Measurements from ENCODE around the gene GSAP.
"Not testable (repeated sequence)": the region's sequence is repeated elsewhere in the genome, so short reads cannot be mapped to it uniquely, and the experiment has no call there.

Gene GSAP

DNA sequence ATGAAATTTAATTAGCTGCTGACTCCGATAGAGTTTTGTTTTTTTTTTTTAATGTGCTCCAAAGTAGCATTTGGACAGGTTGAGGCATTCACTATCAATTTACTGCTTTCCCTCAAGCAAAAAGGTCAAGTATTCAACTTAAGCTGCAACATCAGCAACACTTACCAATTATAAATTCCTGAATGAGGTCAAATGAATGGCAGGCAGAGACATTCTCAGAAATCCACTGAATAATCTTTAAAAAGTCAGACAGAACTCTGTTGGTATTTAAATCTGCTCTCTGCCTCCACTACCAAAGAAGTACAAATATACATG lies 62.8 kb downstream of the GSAP start:
- Histone ChIP-seq H3K9me3 (replicated peaks; ENCODE audit: low read length) (no peaks in the 10 kb centered on the region), H3K9ac (ENCODE audit: low read depth, low read length) (no peak overlapping the region), H3K36me3 (ENCODE audit: insufficient read depth, low read length) (no peaks in the 10 kb centered on the region), H3K4me2 (ENCODE audit: low read length) (no peak overlapping the region), H3K4me3 (ENCODE audit: low read length) (no peak overlapping the region), H3K27me3 (ENCODE audit: control insufficient read depth, insufficient read depth, low read length) (no peaks in the 10 kb centered on the region), H3K4me1 (ENCODE audit: control insufficient read depth, insufficient read depth, low read length) (peaks cover 9% of the 10 kb centered on the region)

- Histone ChIP-seq H3K4me2 (ENCODE audit: low read length) (no peak overlapping the region), H3K9ac (ENCODE audit: low read depth, low read length) (no peak overlapping the region), H3K9me3 (replicated peaks; ENCODE audit: low read length) (no peaks in the 10 kb centered on the region), H3K36me3 (ENCODE audit: insufficient read depth, low read length) (no peaks in the 10 kb centered on the region), H3K4me1 (ENCODE audit: control insufficient read depth, insufficient read depth, low read length) (peaks cover 14% of the 10 kb centered on the region), H3K27me3 (ENCODE audit: control insufficient read depth, insufficient read depth, low read length) (no peaks in the 10 kb centered on the region), H3K4me3 (ENCODE audit: low read length) (no peak overlapping the region)
Observed at GRCh38 chr7:77352665-77353406, 63.3 kb downstream of the GSAP start.

DNA sequence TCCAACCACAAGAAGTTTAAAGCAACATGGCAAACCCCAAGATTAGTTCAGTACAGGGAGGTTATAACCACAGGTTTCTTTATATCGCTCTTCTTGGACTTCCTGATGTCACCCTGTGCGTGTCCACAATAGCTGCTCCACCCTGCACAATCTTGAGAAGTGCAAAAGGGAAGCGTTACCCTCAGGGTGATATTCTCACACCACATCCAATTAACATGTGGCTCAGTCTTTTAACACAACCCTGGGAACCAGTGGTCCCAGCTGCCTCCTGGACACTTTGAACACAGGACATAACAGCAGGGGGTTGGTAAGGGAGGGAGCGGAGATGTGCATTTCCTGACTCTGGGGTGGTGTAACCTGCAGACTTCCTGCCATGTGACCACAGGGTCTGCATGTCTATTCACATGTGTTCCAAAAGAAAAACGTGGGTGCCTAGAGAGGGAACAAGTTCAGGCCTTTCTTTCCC lies 64.6 kb downstream of the GSAP start:
- H3K9ac ChIP-seq (ENCODE audit: low read depth, low read length): no peak overlapping the region
- H3K4me2 ChIP-seq (ENCODE audit: low read length): no peak overlapping the region
- H3K36me3 ChIP-seq (ENCODE audit: insufficient read depth, low read length): no peaks in the 10 kb centered on the region
- H3K9me3 ChIP-seq (replicated peaks; ENCODE audit: low read length): no peaks in the 10 kb centered on the region
- H3K4me1 ChIP-seq (ENCODE audit: control insufficient read depth, insufficient read depth, low read length): peaks cover 14% of the 10 kb centered on the region
- no peak overlapping the region for H3K4me3 ChIP-seq (ENCODE audit: low read length)
- no peaks in the 10 kb centered on the region for H3K27me3 ChIP-seq (ENCODE audit: control insufficient read depth, insufficient read depth, low read length)

- Histone ChIP-seq H3K9ac (ENCODE audit: low read depth, low read length) (no peak overlapping the region), H3K9me3 (replicated peaks; ENCODE audit: low read length) (no peaks in the 10 kb centered on the region), H3K4me2 (ENCODE audit: low read length) (no peak overlapping the region), H3K27me3 (ENCODE audit: control insufficient read depth, insufficient read depth, low read length) (no peaks in the 10 kb centered on the region), H3K36me3 (ENCODE audit: insufficient read depth, low read length) (no peaks in the 10 kb centered on the region), H3K4me1 (ENCODE audit: control insufficient read depth, insufficient read depth, low read length) (peaks cover 14% of the 10 kb centered on the region), H3K4me3 (ENCODE audit: low read length) (no peak overlapping the region)
Observed at GRCh38 chr7:77349141-77349540, 67.0 kb downstream of the GSAP start.

DNA sequence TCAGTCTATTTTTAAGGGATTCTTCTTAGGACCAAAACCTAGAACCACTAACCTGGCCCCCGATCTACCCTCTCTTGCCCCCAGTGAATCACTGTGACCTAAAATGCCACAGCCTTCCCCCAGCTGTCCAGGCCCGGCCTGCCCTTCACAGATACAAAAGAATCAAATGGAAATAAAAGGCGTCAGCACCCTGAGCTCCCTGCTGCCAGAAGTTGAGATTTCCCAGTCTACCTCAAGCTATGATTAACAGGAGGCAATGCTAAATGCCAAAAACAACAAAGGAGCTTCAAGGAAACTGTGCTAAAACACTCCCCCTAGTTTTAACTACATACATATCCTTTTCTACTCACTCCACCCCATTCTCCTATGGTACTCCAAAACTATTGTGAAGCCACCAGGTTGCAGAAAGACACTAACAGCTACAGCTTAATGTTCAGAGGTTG lies 67.8 kb downstream of the GSAP start:
- no peak overlapping the region for H3K4me3 ChIP-seq (ENCODE audit: low read length)
- H3K27me3 ChIP-seq (ENCODE audit: control insufficient read depth, insufficient read depth, low read length): no peaks in the 10 kb centered on the region
- H3K9me3 ChIP-seq (replicated peaks; ENCODE audit: low read length): no peaks in the 10 kb centered on the region
- H3K4me2 ChIP-seq (ENCODE audit: low read length): peak overlapping the region; percentile 22
- H3K36me3 ChIP-seq (ENCODE audit: insufficient read depth, low read length): no peaks in the 10 kb centered on the region
- H3K4me1 ChIP-seq (ENCODE audit: control insufficient read depth, insufficient read depth, low read length): peaks cover 14% of the 10 kb centered on the region
- no peak overlapping the region for H3K9ac ChIP-seq (ENCODE audit: low read depth, low read length)

- Histone ChIP-seq H3K27me3 (ENCODE audit: control insufficient read depth, insufficient read depth, low read length) (no peaks in the 10 kb centered on the region), H3K9ac (ENCODE audit: low read depth, low read length) (no peak overlapping the region), H3K4me1 (ENCODE audit: control insufficient read depth, insufficient read depth, low read length) (peaks cover 14% of the 10 kb centered on the region), H3K4me3 (ENCODE audit: low read length) (no peak overlapping the region), H3K9me3 (replicated peaks; ENCODE audit: low read length) (no peaks in the 10 kb centered on the region), H3K4me2 (ENCODE audit: low read length) (no peak overlapping the region), H3K36me3 (ENCODE audit: insufficient read depth, low read length) (no peaks in the 10 kb centered on the region)
Observed at GRCh38 chr7:77346441-77346840, 69.7 kb downstream of the GSAP start.

DNA sequence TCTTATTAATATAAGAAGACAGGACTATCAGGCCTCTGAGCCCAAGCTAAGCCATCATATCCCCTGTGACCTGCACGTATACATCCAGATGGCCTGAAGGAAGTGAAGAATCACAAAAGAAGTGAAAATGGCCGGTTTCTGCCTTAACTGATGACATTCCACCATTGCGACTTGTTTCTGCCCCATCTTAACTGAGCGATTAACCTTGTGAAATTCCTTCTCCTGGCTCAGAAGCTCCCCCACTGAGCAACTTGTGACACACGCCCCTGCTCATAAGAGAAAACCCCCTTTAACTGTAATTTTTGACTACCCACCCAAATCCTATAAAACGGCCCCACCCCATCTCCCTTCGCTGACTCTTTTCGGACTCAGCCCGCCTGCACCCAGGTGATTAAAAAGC lies 70.7 kb downstream of the GSAP start:
- not testable (repeated sequence) for H3K4me2 ChIP-seq (ENCODE audit: low read length); H3K9ac ChIP-seq (ENCODE audit: low read depth, low read length); H3K4me3 ChIP-seq (ENCODE audit: low read length); H3K27me3 ChIP-seq (ENCODE audit: control insufficient read depth, insufficient read depth, low read length); H3K9me3 ChIP-seq (replicated peaks; ENCODE audit: low read length); H3K36me3 ChIP-seq (ENCODE audit: insufficient read depth, low read length)
- peaks cover 14% of the 10 kb centered on the region for H3K4me1 ChIP-seq (ENCODE audit: control insufficient read depth, insufficient read depth, low read length)

GRCh38 chr7:77339726-77340125 lies 76.4 kb downstream of the GSAP start:
- Histone ChIP-seq H3K9ac (ENCODE audit: low read depth, low read length) (no peak overlapping the region), H3K4me3 (ENCODE audit: low read length) (no peak overlapping the region), H3K4me2 (ENCODE audit: low read length) (no peak overlapping the region), H3K27me3 (ENCODE audit: control insufficient read depth, insufficient read depth, low read length) (no peaks in the 10 kb centered on the region), H3K9me3 (replicated peaks; ENCODE audit: low read length) (no peaks in the 10 kb centered on the region), H3K4me1 (ENCODE audit: control insufficient read depth, insufficient read depth, low read length) (peaks cover 8% of the 10 kb centered on the region), H3K36me3 (ENCODE audit: insufficient read depth, low read length) (no peaks in the 10 kb centered on the region)

DNA sequence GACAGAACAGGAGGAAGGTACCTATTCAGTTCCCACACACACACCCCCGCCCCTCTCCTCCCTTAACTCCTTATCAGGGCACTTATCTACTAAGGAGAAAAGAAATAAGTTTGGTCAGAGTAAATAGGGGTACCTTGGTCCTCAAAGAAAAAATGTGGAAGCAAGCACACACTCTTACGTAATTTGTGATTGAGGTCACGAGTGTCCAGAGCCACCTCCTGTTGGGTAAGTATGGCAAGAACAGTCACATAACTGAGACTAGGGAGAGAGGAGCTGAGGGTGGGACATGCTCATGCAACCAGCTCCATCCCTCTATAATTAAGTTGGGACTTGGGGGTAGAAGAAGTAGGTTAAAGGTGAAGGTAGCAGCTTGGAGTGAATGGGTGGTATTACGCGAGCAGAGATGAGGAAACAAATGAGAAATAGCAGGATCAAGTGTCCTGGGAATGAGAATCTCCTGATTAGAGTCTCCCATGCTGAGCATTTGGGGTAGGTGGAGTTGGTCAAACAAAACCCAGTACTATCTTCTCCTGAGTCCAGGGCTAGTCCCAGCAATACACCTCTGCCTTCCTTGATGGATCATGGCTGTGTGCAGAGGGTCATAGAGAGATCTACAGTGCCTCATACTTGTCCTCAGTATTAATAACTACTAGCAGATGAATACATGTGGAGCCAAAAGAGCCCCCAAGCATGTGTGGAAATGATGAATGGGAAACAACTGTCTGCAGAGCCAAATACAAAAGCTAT lies 77.1 kb downstream of the GSAP start:
- Histone ChIP-seq H3K4me2 (ENCODE audit: low read length) (no peak overlapping the region), H3K4me3 (ENCODE audit: low read length) (no peak overlapping the region)

DNA sequence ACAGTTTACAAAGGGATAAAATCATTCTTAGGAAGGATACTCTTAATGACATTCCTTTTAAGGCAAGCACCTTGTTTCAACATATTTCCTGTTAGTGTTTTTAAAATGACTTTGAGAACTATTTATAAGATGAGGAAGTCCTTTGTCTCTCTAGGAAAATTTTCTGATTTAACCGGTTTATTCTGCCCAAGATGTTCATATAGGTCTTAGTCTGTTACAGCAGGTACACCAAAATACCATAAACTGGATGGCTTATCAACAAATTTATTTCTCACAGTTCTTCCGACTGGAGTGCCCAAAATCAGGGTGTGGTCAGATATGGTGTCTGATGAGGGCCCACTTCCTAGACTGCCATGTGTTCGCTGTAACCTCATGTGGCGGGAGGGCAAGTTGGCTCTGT lies 77.9 kb downstream of the GSAP start:
- Histone ChIP-seq H3K4me1 (ENCODE audit: control insufficient read depth, insufficient read depth, low read length) (peaks cover 8% of the 10 kb centered on the region), H3K9ac (ENCODE audit: low read depth, low read length) (no peak overlapping the region), H3K4me3 (ENCODE audit: low read length) (no peak overlapping the region), H3K9me3 (replicated peaks; ENCODE audit: low read length) (no peaks in the 10 kb centered on the region), H3K4me2 (ENCODE audit: low read length) (no peak overlapping the region), H3K36me3 (ENCODE audit: insufficient read depth, low read length) (no peaks in the 10 kb centered on the region), H3K27me3 (ENCODE audit: control insufficient read depth, insufficient read depth, low read length) (no peaks in the 10 kb centered on the region)

More for the DNA sequence above, 77.1 kb downstream of the GSAP start:
- Histone ChIP-seq H3K27me3 (ENCODE audit: control insufficient read depth, insufficient read depth, low read length) (no peaks in the 10 kb centered on the region), H3K9ac (ENCODE audit: low read depth, low read length) (no peak overlapping the region), H3K4me1 (ENCODE audit: control insufficient read depth, insufficient read depth, low read length) (peaks cover 8% of the 10 kb centered on the region), H3K9me3 (replicated peaks; ENCODE audit: low read length) (no peaks in the 10 kb centered on the region), H3K36me3 (ENCODE audit: insufficient read depth, low read length) (no peaks in the 10 kb centered on the region)

- Histone ChIP-seq H3K4me2 (ENCODE audit: low read length) (no peak overlapping the region), H3K4me1 (ENCODE audit: control insufficient read depth, insufficient read depth, low read length) (peaks cover 8% of the 10 kb centered on the region), H3K9ac (ENCODE audit: low read depth, low read length) (no peak overlapping the region), H3K27me3 (ENCODE audit: control insufficient read depth, insufficient read depth, low read length) (no peaks in the 10 kb centered on the region), H3K4me3 (ENCODE audit: low read length) (no peak overlapping the region), H3K9me3 (replicated peaks; ENCODE audit: low read length) (no peaks in the 10 kb centered on the region), H3K36me3 (ENCODE audit: insufficient read depth, low read length) (no peaks in the 10 kb centered on the region)
Observed at GRCh38 chr7:77337456-77337990, 78.6 kb downstream of the GSAP start.
